ENCODE measurements around the gene NKX6-2.

DNA sequence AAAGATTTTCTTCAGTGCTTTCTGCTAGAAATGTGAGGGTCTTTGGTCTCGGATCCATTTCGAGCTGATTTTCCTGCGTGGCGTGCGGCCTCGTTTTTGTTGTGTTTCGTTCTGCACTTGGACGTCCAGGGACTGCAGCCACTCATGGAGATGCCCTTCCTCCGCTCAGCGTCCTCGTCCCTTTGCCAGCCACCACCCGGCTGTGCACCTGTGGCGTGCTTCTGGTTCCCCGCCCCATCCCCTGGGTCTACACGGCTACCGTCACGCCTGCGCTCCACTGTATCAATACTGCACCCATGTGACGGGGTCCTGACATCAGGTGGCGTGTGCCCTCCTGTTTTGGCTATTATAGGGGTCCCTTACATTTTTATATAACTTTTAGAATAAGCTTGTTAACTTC, 42.7 kb upstream of the NKX6-2 start:
- TF ChIP-seq SMC3 (conservative IDR thresholded peaks at IDR 0.05; ENCODE audit: poor library complexity) (no peak), RAD21 (conservative IDR thresholded peaks at IDR 0.05) (no peak), EP300 (conservative IDR thresholded peaks at IDR 0.05; ENCODE audit: poor library complexity, severe bottlenecking) (no peak), EZH2 (IDR thresholded peaks at IDR 0.05; ENCODE audit: borderline replicate concordance, insufficient read depth, low read length, poor library complexity, severe bottlenecking) (no peak)
- TF ChIP-seq, protein P1, sequence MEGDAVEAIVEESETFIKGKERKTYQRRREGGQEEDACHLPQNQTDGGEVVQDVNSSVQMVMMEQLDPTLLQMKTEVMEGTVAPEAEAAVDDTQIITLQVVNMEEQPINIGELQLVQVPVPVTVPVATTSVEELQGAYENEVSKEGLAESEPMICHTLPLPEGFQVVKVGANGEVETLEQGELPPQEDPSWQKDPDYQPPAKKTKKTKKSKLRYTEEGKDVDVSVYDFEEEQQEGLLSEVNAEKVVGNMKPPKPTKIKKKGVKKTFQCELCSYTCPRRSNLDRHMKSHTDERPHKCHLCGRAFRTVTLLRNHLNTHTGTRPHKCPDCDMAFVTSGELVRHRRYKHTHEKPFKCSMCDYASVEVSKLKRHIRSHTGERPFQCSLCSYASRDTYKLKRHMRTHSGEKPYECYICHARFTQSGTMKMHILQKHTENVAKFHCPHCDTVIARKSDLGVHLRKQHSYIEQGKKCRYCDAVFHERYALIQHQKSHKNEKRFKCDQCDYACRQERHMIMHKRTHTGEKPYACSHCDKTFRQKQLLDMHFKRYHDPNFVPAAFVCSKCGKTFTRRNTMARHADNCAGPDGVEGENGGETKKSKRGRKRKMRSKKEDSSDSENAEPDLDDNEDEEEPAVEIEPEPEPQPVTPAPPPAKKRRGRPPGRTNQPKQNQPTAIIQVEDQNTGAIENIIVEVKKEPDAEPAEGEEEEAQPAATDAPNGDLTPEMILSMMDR (IDR thresholded peaks at IDR 0.05; ENCODE audit: poor library complexity, severe bottlenecking) = no peak
